HG02798 (cell line): ENCODE data around the gene MAN2B2.

Experiments
- ATAC-seq: cut with Tn5 transposase; IDR thresholded peaks from one replicate; pipeline ENCODE4 v1.9.1; 2021; ENCODE audit warnings: mild to moderate bottlenecking; ENCODE audit not compliant: unreplicated experiment, poor library complexity

MAN2B2 gene

GRCh38 chr4:6574747-6575502 lies at the start of gene MAN2B2:
MAN2B2 (plus strand) TSS chr4:6575189; CDS start chr4:6575211, 22 bp downstream.
- ATAC-seq, result peak; percentile 93

GRCh38 chr4:6525474-6525873 lies 49.5 kb upstream of the MAN2B2 start:
- ATAC-seq, result no peak

- no peak for ATAC-seq
These were observed 48.8 kb upstream of the MAN2B2 start for GRCh38 chr4:6526156-6526555.

- no peak for ATAC-seq
These were observed 48.3 kb upstream of the MAN2B2 start for GRCh38 chr4:6526671-6527091.

- no peak for ATAC-seq
These were observed 47.7 kb upstream of the MAN2B2 start for GRCh38 chr4:6527259-6527658.

- no peak for ATAC-seq
These were observed 47.0 kb upstream of the MAN2B2 start for GRCh38 chr4:6527683-6528595.

- ATAC-seq, result no peak
These were observed 46.0 kb upstream of the MAN2B2 start for GRCh38 chr4:6529021-6529420.

GRCh38 chr4:6530301-6530700 lies 44.7 kb upstream of the MAN2B2 start:
- no peak for ATAC-seq

GRCh38 chr4:6530964-6531363 lies 44.0 kb upstream of the MAN2B2 start:
- no peak for ATAC-seq

- ATAC-seq, result no peak
These were observed 42.9 kb upstream of the MAN2B2 start for GRCh38 chr4:6532102-6532501.

- ATAC-seq, result no peak
These were observed 42.3 kb upstream of the MAN2B2 start for GRCh38 chr4:6532658-6533057.

GRCh38 chr4:6534050-6534449 lies 40.9 kb upstream of the MAN2B2 start:
- no peak for ATAC-seq

GRCh38 chr4:6534618-6535328 lies 40.2 kb upstream of the MAN2B2 start:
- ATAC-seq, result no peak

- ATAC-seq, result no peak
These were observed 39.7 kb upstream of the MAN2B2 start for GRCh38 chr4:6535329-6535692.

- ATAC-seq, result no peak
These were observed 39.3 kb upstream of the MAN2B2 start for GRCh38 chr4:6535706-6536105.

- no peak for ATAC-seq
These were observed 36.9 kb upstream of the MAN2B2 start for GRCh38 chr4:6538111-6538510.

GRCh38 chr4:6538575-6538974 lies 36.4 kb upstream of the MAN2B2 start:
- ATAC-seq, result no peak

GRCh38 chr4:6539009-6539764 lies 35.8 kb upstream of the MAN2B2 start:
- no peak for ATAC-seq

GRCh38 chr4:6540879-6541278 lies 34.1 kb upstream of the MAN2B2 start:
- no peak for ATAC-seq

GRCh38 chr4:6541789-6542188 lies 33.2 kb upstream of the MAN2B2 start:
- no peak for ATAC-seq
